ENCODE measurements around the gene CRHR1.
A peak's percentile ranks its signal among the peaks of the same experiment; 100 is the strongest.
"Not testable (repeated sequence)": the region's sequence is repeated elsewhere in the genome, so short reads cannot be mapped to it uniquely, and the experiment has no call there.

Gene CRHR1

GRCh38 chr17:45847101-45847500 is 63.0 kb downstream of the CRHR1 start:
- no peak for DNase-seq

- no peak for DNase-seq
These were observed 63.6 kb downstream of the CRHR1 start for GRCh38 chr17:45847747-45848146.

GRCh38 chr17:45848405-45848804 is 64.3 kb downstream of the CRHR1 start:
- DNase-seq = no peak

- no peak for DNase-seq
These were observed 64.9 kb downstream of the CRHR1 start for GRCh38 chr17:45848868-45849535.

- DNase-seq = no peak
These were observed 65.4 kb downstream of the CRHR1 start for GRCh38 chr17:45849536-45849990.

GRCh38 chr17:45850011-45850410 is 65.9 kb downstream of the CRHR1 start:
- DNase-seq = no peak

GRCh38 chr17:45850468-45850867 is 66.3 kb downstream of the CRHR1 start:
- DNase-seq = no peak

GRCh38 chr17:45851022-45851421 is 66.9 kb downstream of the CRHR1 start:
- no peak for DNase-seq

GRCh38 chr17:45851464-45851863 is 67.3 kb downstream of the CRHR1 start:
- DNase-seq = no peak

GRCh38 chr17:45851873-45852272 is 67.8 kb downstream of the CRHR1 start:
- no peak for DNase-seq

- DNase-seq = peak; percentile 57
These were observed 68.6 kb downstream of the CRHR1 start for GRCh38 chr17:45852535-45853297.

- DNase-seq = no peak
These were observed 70.1 kb downstream of the CRHR1 start for GRCh38 chr17:45854209-45854608.

- DNase-seq = no peak
These were observed 71.7 kb downstream of the CRHR1 start for GRCh38 chr17:45855691-45856336.

- DNase-seq = no peak
These were observed 74.0 kb downstream of the CRHR1 start for GRCh38 chr17:45857977-45858708.

GRCh38 chr17:45861165-45861564 is 77.0 kb downstream of the CRHR1 start:
- DNase-seq = no peak

GRCh38 chr17:45862127-45862526 is 78.0 kb downstream of the CRHR1 start:
- DNase-seq = not testable (repeated sequence)

GRCh38 chr17:45863857-45864654 is 79.9 kb downstream of the CRHR1 start:
- DNase-seq = no peak

GRCh38 chr17:45867171-45867570 is 83.1 kb downstream of the CRHR1 start:
- no peak for DNase-seq

GRCh38 chr17:45867702-45868101 is 83.6 kb downstream of the CRHR1 start:
- DNase-seq = no peak

- DNase-seq = no peak
These were observed 84.2 kb downstream of the CRHR1 start for GRCh38 chr17:45868276-45868675.

- no peak for DNase-seq
These were observed 85.7 kb downstream of the CRHR1 start for GRCh38 chr17:45869676-45870341.

All from left hindlimb (tissue), 1 donor.